ENCODE data around the gene SORCS3. TPM values are rescaled to one million over a fixed set of nuclear protein-coding genes. Genes with fewer than 3 reads are reported as not detected.

Gene SORCS3
- total RNA-seq, 3 donors from 2014 or later, result 0.60 TPM; not detected in 2

GRCh38 chr10:104796823-104797222 lies 155.7 kb downstream of the SORCS3 start:
- H3K4me3 ChIP-seq, result no peak overlapping the region

DNA sequence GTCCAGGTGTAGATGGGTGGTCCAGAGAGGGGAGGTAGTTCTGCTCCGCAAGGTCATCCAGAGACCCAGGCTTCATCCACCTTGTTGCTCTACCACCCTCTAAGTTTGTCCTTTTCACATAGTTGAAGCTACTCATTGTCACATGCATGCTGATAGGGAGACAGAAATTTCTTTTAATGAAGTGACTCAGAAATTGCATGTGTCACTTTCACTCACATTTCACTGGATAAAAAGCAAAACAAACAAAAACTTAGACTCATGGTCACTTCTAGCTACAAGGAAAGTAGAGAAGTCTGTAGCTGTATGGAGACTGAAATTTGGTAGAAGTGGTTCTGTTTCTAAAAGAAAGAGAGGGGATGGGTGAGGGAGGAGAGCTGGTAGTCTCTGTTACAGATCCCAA lies 161.9 kb downstream of the SORCS3 start:
- TF ChIP-seq CTCF (IDR thresholded peaks at IDR 0.05), result no peak
- Histone ChIP-seq H3K9me3 (no peaks in the 10 kb centered on the region), H3K4me1 (ENCODE audit: low read depth) (no peaks in the 10 kb centered on the region), H3K4me3 (no peak overlapping the region), H3K36me3 (ENCODE audit: low read depth) (no peaks in the 10 kb centered on the region)
- DNase-seq (no peak), ATAC-seq (no peak)
- intact Hi-C loops (cut with DNase I, micrococcal nuclease), result no loop called here

More at GRCh38 chr10:104796823-104797222, 155.7 kb downstream of the SORCS3 start:
- Histone ChIP-seq H3K36me3 (ENCODE audit: low read depth) (no peaks in the 10 kb centered on the region), H3K4me1 (ENCODE audit: low read depth) (no peaks in the 10 kb centered on the region), H3K9me3 (no peaks in the 10 kb centered on the region)
- no peak for TF ChIP-seq CTCF (IDR thresholded peaks at IDR 0.05)
- DNase-seq (no peak), ATAC-seq (no peak)
- intact Hi-C loops (cut with DNase I, micrococcal nuclease), result no loop called here

GRCh38 chr10:104804880-104805279 lies 163.8 kb downstream of the SORCS3 start:
- Histone ChIP-seq H3K4me1 (ENCODE audit: low read depth) (no peaks in the 10 kb centered on the region), H3K4me3 (no peak overlapping the region), H3K36me3 (ENCODE audit: low read depth) (no peaks in the 10 kb centered on the region), H3K9me3 (no peaks in the 10 kb centered on the region)
- DNase-seq, result no peak
- TF ChIP-seq CTCF (IDR thresholded peaks at IDR 0.05), result no peak
- ATAC-seq, result no peak
- intact Hi-C loops (cut with DNase I, micrococcal nuclease), result no loop called here

DNA sequence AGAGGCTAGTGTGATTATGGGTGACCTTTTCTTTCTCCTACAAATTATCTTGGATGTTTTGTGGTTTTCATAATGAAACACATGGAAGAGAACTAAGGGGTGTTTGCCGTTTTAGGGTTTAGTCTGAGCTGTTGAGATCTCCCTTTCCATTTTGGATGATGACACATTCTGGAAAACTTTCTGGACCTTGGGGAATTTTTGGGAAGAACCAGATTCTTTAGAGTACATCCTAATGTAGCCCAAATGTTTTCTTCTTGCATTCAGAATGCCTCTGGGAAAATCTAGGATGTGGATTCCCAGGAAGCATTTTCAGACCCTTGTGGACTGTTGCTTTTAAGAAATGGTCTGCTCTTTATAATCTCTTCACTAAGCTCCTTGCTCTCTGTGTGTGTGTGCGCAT lies 165.7 kb downstream of the SORCS3 start:
- ATAC-seq (no peak), DNase-seq (no peak)
- no peaks in the 10 kb centered on the region for H3K36me3 ChIP-seq (ENCODE audit: low read depth)
- no peak overlapping the region for H3K4me3 ChIP-seq
- H3K9me3 ChIP-seq, result no peaks in the 10 kb centered on the region
- H3K4me1 ChIP-seq (ENCODE audit: low read depth), result no peaks in the 10 kb centered on the region
- intact Hi-C loops (cut with DNase I, micrococcal nuclease), result no loop called here
- TF ChIP-seq CTCF (IDR thresholded peaks at IDR 0.05), result no peak

GRCh38 chr10:104807581-104808310 lies 166.7 kb downstream of the SORCS3 start:
- no peaks in the 10 kb centered on the region for H3K9me3 ChIP-seq
- no peaks in the 10 kb centered on the region for H3K36me3 ChIP-seq (ENCODE audit: low read depth)
- no peak overlapping the region for H3K4me3 ChIP-seq
- no peak for DNase-seq
- H3K4me1 ChIP-seq (ENCODE audit: low read depth), result no peaks in the 10 kb centered on the region
- ATAC-seq, result no peak
- no peak for TF ChIP-seq CTCF (IDR thresholded peaks at IDR 0.05)
- intact Hi-C loops (cut with DNase I, micrococcal nuclease), result no loop called here
